ENCODE data around the gene APOC3.

Gene APOC3

DNA sequence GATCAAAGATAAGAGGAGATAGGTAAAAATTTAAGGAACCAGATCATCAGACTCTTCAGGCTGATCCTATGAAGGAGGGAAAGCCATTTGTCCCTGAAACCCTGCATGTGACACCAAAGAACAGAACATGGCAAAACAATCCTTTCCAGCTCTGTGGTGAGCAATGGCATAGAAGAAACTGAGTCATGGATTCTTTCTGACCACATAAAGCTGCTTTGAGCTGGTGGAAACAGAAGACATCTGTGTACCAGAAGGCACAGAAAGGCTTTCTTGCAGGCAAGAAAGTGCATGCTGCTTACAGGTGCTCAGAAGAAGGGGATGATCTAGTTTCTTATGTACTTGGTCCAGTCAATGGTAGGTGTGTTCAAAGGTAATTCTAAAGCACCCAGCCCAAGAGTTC lies 52.7 kb downstream of the APOC3 start:
- Histone ChIP-seq H3K36me3 (ENCODE audit: low read depth) (no peaks in the 10 kb centered on the region), H3K9me3 (ENCODE audit: severe bottlenecking) (no peaks in the 10 kb centered on the region), H3K4me1 (ENCODE audit: insufficient read depth, poor library complexity, severe bottlenecking) (no peaks in the 10 kb centered on the region), H3K27ac (ENCODE audit: poor library complexity, severe bottlenecking) (no peak overlapping the region), H3K27me3 (ENCODE audit: insufficient read depth, poor library complexity, severe bottlenecking) (no peaks in the 10 kb centered on the region), H3K4me3 (ENCODE audit: severe bottlenecking) (no peak overlapping the region)
- ATAC-seq (ENCODE audit: low read depth) (no peak), DNase-seq (ENCODE audit: low spot score) (no peak)
- TF ChIP-seq CTCF (IDR thresholded peaks at IDR 0.05; ENCODE audit: poor library complexity, severe bottlenecking): no peak

All from RWPE2 (cell line).